ENCODE results near the gene FABP1. TPM values are rescaled to one million over a fixed set of nuclear protein-coding genes. Genes with fewer than 3 reads are reported as not detected.

FABP1 gene
- total RNA-seq, 1 donor from 2014 or later = not detected

GRCh38 chr2:88099798-88100488 lies 27.9 kb downstream of the FABP1 start:
- TF ChIP-seq, protein P1, sequence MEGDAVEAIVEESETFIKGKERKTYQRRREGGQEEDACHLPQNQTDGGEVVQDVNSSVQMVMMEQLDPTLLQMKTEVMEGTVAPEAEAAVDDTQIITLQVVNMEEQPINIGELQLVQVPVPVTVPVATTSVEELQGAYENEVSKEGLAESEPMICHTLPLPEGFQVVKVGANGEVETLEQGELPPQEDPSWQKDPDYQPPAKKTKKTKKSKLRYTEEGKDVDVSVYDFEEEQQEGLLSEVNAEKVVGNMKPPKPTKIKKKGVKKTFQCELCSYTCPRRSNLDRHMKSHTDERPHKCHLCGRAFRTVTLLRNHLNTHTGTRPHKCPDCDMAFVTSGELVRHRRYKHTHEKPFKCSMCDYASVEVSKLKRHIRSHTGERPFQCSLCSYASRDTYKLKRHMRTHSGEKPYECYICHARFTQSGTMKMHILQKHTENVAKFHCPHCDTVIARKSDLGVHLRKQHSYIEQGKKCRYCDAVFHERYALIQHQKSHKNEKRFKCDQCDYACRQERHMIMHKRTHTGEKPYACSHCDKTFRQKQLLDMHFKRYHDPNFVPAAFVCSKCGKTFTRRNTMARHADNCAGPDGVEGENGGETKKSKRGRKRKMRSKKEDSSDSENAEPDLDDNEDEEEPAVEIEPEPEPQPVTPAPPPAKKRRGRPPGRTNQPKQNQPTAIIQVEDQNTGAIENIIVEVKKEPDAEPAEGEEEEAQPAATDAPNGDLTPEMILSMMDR (IDR thresholded peaks at IDR 0.05) = no peak
- H3K36me3 Mint-ChIP-seq (ENCODE audit: low read depth) = no peaks in the 10 kb centered on the region
- no peaks in the 10 kb centered on the region for H3K9me3 Mint-ChIP-seq
- H3K4me1 Mint-ChIP-seq = no peaks in the 10 kb centered on the region
- DNase-seq (no peak), ATAC-seq (ENCODE audit: low read depth) (no peak)
- no peak overlapping the region for H3K27ac Mint-ChIP-seq
- no peak overlapping the region for H3K4me3 Mint-ChIP-seq
- POLR2A ChIA-PET = no interaction called here
- CTCF ChIA-PET = no interaction called here
- peaks cover 6% of the 10 kb centered on the region for H3K27me3 Mint-ChIP-seq
- intact Hi-C loops (cut with micrococcal nuclease) = no loop called here

GRCh38 chr2:88098558-88098900 lies 29.3 kb downstream of the FABP1 start:
- intact Hi-C loops (cut with micrococcal nuclease) = no loop called here
- no peak overlapping the region for H3K27ac Mint-ChIP-seq
- POLR2A ChIA-PET = no interaction called here
- H3K27me3 Mint-ChIP-seq = peaks cover 6% of the 10 kb centered on the region
- CTCF ChIA-PET = no interaction called here
- H3K9me3 Mint-ChIP-seq = no peaks in the 10 kb centered on the region
- H3K36me3 Mint-ChIP-seq (ENCODE audit: low read depth) = no peaks in the 10 kb centered on the region
- H3K4me3 Mint-ChIP-seq = no peak overlapping the region
- no peaks in the 10 kb centered on the region for H3K4me1 Mint-ChIP-seq
- TF ChIP-seq, protein P1 (IDR thresholded peaks at IDR 0.05) = no peak
- DNase-seq = no peak
- ATAC-seq (ENCODE audit: low read depth) = no peak

DNA sequence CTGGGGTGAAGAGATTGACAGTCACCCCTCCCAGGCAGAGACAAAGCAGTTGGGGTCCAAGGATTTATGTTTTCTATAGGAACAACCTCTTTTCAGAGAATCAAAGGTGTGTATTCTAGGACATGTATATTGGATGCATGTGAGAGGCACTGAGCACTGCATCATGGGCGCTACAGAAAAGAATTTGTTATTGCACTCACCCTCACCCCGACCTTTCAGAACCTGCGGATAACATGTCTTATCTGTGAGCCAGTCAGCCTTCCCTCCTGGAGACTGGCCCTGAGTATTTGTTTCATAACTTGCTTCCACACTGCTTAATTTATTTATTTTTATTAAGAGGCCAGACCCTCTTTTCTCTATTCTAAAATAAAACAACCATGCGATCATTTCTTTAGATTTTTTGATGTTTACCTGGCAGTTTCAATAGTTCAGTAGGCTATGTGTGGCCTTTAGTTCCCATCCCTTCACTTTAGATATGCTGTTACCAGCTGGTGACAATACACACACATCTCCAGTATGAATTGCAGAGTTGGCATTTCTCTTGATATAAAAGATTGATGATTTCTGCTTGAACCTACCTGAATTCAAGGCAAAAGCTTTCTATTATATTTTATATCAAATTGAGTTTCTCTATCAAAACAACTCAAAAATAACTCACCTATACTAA lies 29.8 kb downstream of the FABP1 start:
- Mint-ChIP-seq H3K4me1 (no peaks in the 10 kb centered on the region), H3K27me3 (peaks cover 4% of the 10 kb centered on the region), H3K36me3 (ENCODE audit: low read depth) (no peaks in the 10 kb centered on the region), H3K27ac (no peak overlapping the region), H3K9me3 (no peaks in the 10 kb centered on the region), H3K4me3 (no peak overlapping the region)
- DNase-seq (no peak), ATAC-seq (ENCODE audit: low read depth) (no peak)
- POLR2A ChIA-PET = no interaction called here
- CTCF ChIA-PET = no interaction called here
- TF ChIP-seq, protein P1 (IDR thresholded peaks at IDR 0.05) = no peak
- intact Hi-C loops (cut with micrococcal nuclease) = no loop called here

GRCh38 chr2:88097192-88097591 lies 30.7 kb downstream of the FABP1 start:
- TF ChIP-seq, protein P1 (IDR thresholded peaks at IDR 0.05) = no peak

DNA sequence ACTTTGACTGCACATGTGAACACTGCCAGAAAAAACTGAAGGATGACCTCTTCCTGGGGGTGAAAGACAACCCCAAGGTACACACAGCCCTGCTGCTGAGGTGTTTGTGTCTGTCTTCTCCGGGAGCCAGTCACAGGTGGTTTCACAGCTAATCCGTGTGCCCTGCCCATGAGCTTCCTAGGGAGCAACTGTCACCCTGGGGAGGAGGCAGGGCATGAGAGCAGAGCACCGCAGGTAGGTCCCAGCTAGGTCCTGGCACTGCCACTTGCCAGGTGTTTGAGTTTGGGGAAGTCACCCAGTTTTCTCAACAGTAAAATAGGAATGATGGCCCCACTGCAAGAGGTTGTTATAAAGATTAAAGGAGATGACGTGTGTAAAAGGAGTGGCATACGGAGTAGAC lies 31.2 kb downstream of the FABP1 start:
- no peak for ATAC-seq (ENCODE audit: low read depth)
- Mint-ChIP-seq H3K4me3 (no peak overlapping the region), H3K36me3 (ENCODE audit: low read depth) (no peaks in the 10 kb centered on the region), H3K9me3 (no peaks in the 10 kb centered on the region), H3K27me3 (no peaks in the 10 kb centered on the region), H3K4me1 (no peaks in the 10 kb centered on the region), H3K27ac (no peak overlapping the region)
- no peak for DNase-seq
- TF ChIP-seq, protein P1 (IDR thresholded peaks at IDR 0.05) = no peak
- ChIA-PET CTCF (no interaction called here), POLR2A (no interaction called here)
- intact Hi-C loops (cut with micrococcal nuclease) = no loop called here

More at GRCh38 chr2:88097192-88097591, 30.7 kb downstream of the FABP1 start:
- ChIA-PET CTCF (no interaction called here), POLR2A (no interaction called here)
- Mint-ChIP-seq H3K4me1 (no peaks in the 10 kb centered on the region), H3K9me3 (no peaks in the 10 kb centered on the region), H3K27me3 (no peaks in the 10 kb centered on the region), H3K36me3 (ENCODE audit: low read depth) (no peaks in the 10 kb centered on the region), H3K27ac (no peak overlapping the region), H3K4me3 (no peak overlapping the region)
- intact Hi-C loops (cut with micrococcal nuclease) = no loop called here
- DNase-seq (no peak), ATAC-seq (ENCODE audit: low read depth) (no peak)

Measured in activated B cell treated with CpG ODN at 0.5 μM for 24 hours (primary cell).